MM.1S (cell line): ENCODE data around the gene STMP1.
"Not testable (repeated sequence)": the region's sequence is repeated elsewhere in the genome, so short reads cannot be mapped to it uniquely, and the experiment has no call there.

Experiments
- DNase-seq: peaks from one replicate; pipeline ENCODE4 v3.0.0-alpha.2; 2015
- H2AFZ ChIP-seq: fragments of 300-600 bp; sonication (generic); 2 replicates; pipeline ENCODE4 v1.6.0; 2016; ENCODE audit warnings: antibody characterized with exemption, low read length
- H3F3A ChIP-seq: fragments of 300-600 bp; sonication (generic); 2 replicates; pipeline ENCODE4 v1.6.1; 2016; ENCODE audit warnings: mild to moderate bottlenecking, antibody characterized with exemption, low read length, moderate library complexity, mixed read lengths; ENCODE audit not compliant: insufficient read depth
- H3K27ac ChIP-seq: fragments of 300-600 bp; sonication (generic); 2 replicates; pipeline ENCODE4 v1.5.1; 2016; ENCODE audit warnings: mild to moderate bottlenecking, low read length
- H3K27me3 ChIP-seq: fragments of 300-600 bp; sonication (generic); replicated peaks from 2 replicates; pipeline ENCODE4 v1.6.0; 2016; ENCODE audit warnings: low read length; ENCODE audit not compliant: insufficient read depth
- H3K36me3 ChIP-seq: fragments of 300-600 bp; sonication (generic); replicated peaks from 2 replicates; pipeline ENCODE4 v1.6.1; 2016; ENCODE audit warnings: mild to moderate bottlenecking, low read length, mixed read lengths; ENCODE audit not compliant: insufficient read depth
- H3K4me1 ChIP-seq: fragments of 300-600 bp; sonication (generic); 2 replicates; pipeline ENCODE4 v1.6.1; 2016; ENCODE audit warnings: low read length, mixed read lengths
- H3K4me2 ChIP-seq: fragments of 300-600 bp; sonication (generic); 2 replicates; pipeline ENCODE4 v1.6.0; 2016; ENCODE audit warnings: low read depth, low read length
- H3K4me3 ChIP-seq: fragments of 300-600 bp; sonication (generic); 2 replicates; pipeline ENCODE4 v1.5.1; 2016; ENCODE audit warnings: low read length, mixed read lengths
- H3K79me2 ChIP-seq: fragments of 300-600 bp; sonication (generic); 2 replicates; pipeline ENCODE4 v1.6.1; 2016; ENCODE audit warnings: mixed run types, low read length, mixed read lengths
- H3K9ac ChIP-seq: fragments of 300-600 bp; sonication (generic); 2 replicates; pipeline ENCODE4 v1.6.1; 2016; ENCODE audit warnings: low read length, mixed read lengths
- H3K9me2 ChIP-seq: fragments of 300-600 bp; sonication (generic); replicated peaks from 2 replicates; pipeline ENCODE4 v1.6.1; 2016; ENCODE audit warnings: mild to moderate bottlenecking, low read length, mixed read lengths; ENCODE audit not compliant: insufficient read depth
- H3K9me3 ChIP-seq: fragments of 300-600 bp; sonication (generic); replicated peaks from 2 replicates; pipeline ENCODE4 v1.6.1; 2016; ENCODE audit warnings: mild to moderate bottlenecking, low read length, mixed read lengths; ENCODE audit not compliant: insufficient read depth
- H4K20me1 ChIP-seq: fragments of 300-600 bp; sonication (generic); 2 replicates; pipeline ENCODE4 v1.6.1; 2016; ENCODE audit warnings: mild to moderate bottlenecking, low read length, moderate library complexity, mixed read lengths; ENCODE audit not compliant: insufficient read depth
- EZH2 ChIP-seq: fragments of 300-600 bp; sonication (generic); optimal IDR thresholded peaks from 2 replicates; pipeline ENCODE3; 2017; ENCODE audit warnings: low read depth, mild to moderate bottlenecking, antibody characterized with exemption, low read length, mixed read lengths
- EZH2phosphoT487 ChIP-seq: fragments of 300-600 bp; sonication (generic); IDR thresholded peaks from 2 replicates; pipeline ENCODE4 v1.6.1; 2018; ENCODE audit warnings: antibody characterized with exemption, low read length
- TF ChIP-seq, protein P1 (sequence below): fragments of 300-600 bp; sonication (generic); IDR thresholded peaks from 2 replicates; pipeline ENCODE4 v1.5.1; 2016; ENCODE audit warnings: antibody characterized with exemption, low read length, mixed read lengths

Gene STMP1

GRCh38 chr7:135692055-135692454 is 29.7 kb downstream of the STMP1 start:
- no peaks in the 10 kb centered on the region for H3K9me3 ChIP-seq
- H3K4me1 ChIP-seq: no peaks in the 10 kb centered on the region
- H3F3A ChIP-seq: no peaks in the 10 kb centered on the region
- H2AFZ ChIP-seq: no peak overlapping the region
- H3K9me2 ChIP-seq: no peaks in the 10 kb centered on the region
- no peak for DNase-seq
- no peak overlapping the region for H3K4me2 ChIP-seq
- no peak overlapping the region for H3K27ac ChIP-seq
- H3K36me3 ChIP-seq: no peaks in the 10 kb centered on the region
- no peak overlapping the region for H3K4me3 ChIP-seq
- no peaks in the 10 kb centered on the region for H3K27me3 ChIP-seq
- H3K9ac ChIP-seq: no peak overlapping the region
- no peaks in the 10 kb centered on the region for H4K20me1 ChIP-seq
- no peak for TF ChIP-seq EZH2phosphoT487
- no peak for TF ChIP-seq EZH2
- TF ChIP-seq, protein P1, sequence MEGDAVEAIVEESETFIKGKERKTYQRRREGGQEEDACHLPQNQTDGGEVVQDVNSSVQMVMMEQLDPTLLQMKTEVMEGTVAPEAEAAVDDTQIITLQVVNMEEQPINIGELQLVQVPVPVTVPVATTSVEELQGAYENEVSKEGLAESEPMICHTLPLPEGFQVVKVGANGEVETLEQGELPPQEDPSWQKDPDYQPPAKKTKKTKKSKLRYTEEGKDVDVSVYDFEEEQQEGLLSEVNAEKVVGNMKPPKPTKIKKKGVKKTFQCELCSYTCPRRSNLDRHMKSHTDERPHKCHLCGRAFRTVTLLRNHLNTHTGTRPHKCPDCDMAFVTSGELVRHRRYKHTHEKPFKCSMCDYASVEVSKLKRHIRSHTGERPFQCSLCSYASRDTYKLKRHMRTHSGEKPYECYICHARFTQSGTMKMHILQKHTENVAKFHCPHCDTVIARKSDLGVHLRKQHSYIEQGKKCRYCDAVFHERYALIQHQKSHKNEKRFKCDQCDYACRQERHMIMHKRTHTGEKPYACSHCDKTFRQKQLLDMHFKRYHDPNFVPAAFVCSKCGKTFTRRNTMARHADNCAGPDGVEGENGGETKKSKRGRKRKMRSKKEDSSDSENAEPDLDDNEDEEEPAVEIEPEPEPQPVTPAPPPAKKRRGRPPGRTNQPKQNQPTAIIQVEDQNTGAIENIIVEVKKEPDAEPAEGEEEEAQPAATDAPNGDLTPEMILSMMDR: no peak
- H3K79me2 ChIP-seq: no peaks in the 10 kb centered on the region

GRCh38 chr7:135692606-135693005 is 30.3 kb downstream of the STMP1 start:
- not testable (repeated sequence) for H3K27ac ChIP-seq, DNase-seq, H3K4me3 ChIP-seq, H3K4me2 ChIP-seq, H3K79me2 ChIP-seq, H3K9me2 ChIP-seq, H3F3A ChIP-seq, H3K9me3 ChIP-seq, H3K27me3 ChIP-seq, H3K9ac ChIP-seq, H3K36me3 ChIP-seq, H2AFZ ChIP-seq, H4K20me1 ChIP-seq, H3K4me1 ChIP-seq

DNA sequence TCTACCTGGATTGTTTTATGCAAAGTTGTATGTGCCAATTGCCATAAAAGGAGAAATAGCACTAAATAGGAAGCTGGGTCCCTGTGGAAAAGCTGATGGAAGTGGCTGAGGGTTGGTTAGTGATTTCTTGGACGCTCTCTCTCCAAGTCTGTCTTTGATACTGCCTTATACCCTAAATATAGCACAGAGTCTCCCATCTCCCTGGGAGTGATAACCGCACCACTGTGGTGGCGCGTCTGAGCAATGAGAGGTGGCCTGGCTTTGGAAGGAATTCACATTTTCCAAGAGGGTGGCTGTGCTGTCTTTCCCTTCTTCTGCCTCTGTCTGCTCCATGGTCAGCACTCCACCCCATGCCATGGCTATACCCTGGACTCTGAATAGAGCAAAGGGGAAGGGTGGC is 31.2 kb downstream of the STMP1 start:
- Histone ChIP-seq H3K4me2 (no peak overlapping the region), H3K27me3 (no peaks in the 10 kb centered on the region), H3K27ac (no peak overlapping the region), H3F3A (no peaks in the 10 kb centered on the region), H2AFZ (no peak overlapping the region), H3K36me3 (no peaks in the 10 kb centered on the region), H4K20me1 (no peaks in the 10 kb centered on the region), H3K4me1 (no peaks in the 10 kb centered on the region), H3K9ac (no peak overlapping the region), H3K79me2 (no peaks in the 10 kb centered on the region), H3K9me2 (no peaks in the 10 kb centered on the region), H3K9me3 (no peaks in the 10 kb centered on the region), H3K4me3 (no peak overlapping the region)
- TF ChIP-seq EZH2phosphoT487 (no peak), EZH2 (no peak)
- TF ChIP-seq, protein P1: no peak
- no peak for DNase-seq

GRCh38 chr7:135697276-135698049 is 35.1 kb downstream of the STMP1 start:
- no peaks in the 10 kb centered on the region for H4K20me1 ChIP-seq
- H3K36me3 ChIP-seq: no peaks in the 10 kb centered on the region
- no peak overlapping the region for H3K27ac ChIP-seq
- H3K4me1 ChIP-seq: no peaks in the 10 kb centered on the region
- H3K4me2 ChIP-seq: no peak overlapping the region
- H3K9ac ChIP-seq: no peak overlapping the region
- H2AFZ ChIP-seq: no peak overlapping the region
- H3K9me2 ChIP-seq: no peaks in the 10 kb centered on the region
- H3K4me3 ChIP-seq: no peak overlapping the region
- DNase-seq: no peak
- H3K9me3 ChIP-seq: no peaks in the 10 kb centered on the region
- no peaks in the 10 kb centered on the region for H3K27me3 ChIP-seq
- TF ChIP-seq, protein P1: no peak
- TF ChIP-seq EZH2 (no peak), EZH2phosphoT487 (no peak)
- no peaks in the 10 kb centered on the region for H3K79me2 ChIP-seq
- H3F3A ChIP-seq: no peaks in the 10 kb centered on the region
